Mucosa of gallbladder (tissue), 1 donor: ENCODE results near the gene FN1. TPM values are rescaled to one million over a fixed set of nuclear protein-coding genes. Genes with fewer than 3 reads are reported as not detected.

Experiments used
- DNase-seq: peaks from one replicate; pipeline ENCODE4 v3.0.0-alpha.2; 2020; ENCODE audit warnings: low spot score
- total RNA-seq: library from RNA; stranded (reverse); gene quantifications from one replicate; pipeline ENCODE4 v1.2.1, GENCODE V29; 2021
- donor health status: DM: no; HTN: no; CAD: no.

The FN1 gene
- 157 TPM for total RNA-seq

GRCh38 chr2:215435870-215436704 is at the start of gene FN1:
FN1 (minus strand) TSS chr2:215436068; CDS start chr2:215435802, 266 bp downstream.
- peak; percentile 87 for DNase-seq

GRCh38 chr2:215485032-215485431 is 49.2 kb upstream of the FN1 start:
- DNase-seq = no peak

GRCh38 chr2:215484570-215484969 is 48.7 kb upstream of the FN1 start:
- no peak for DNase-seq

- DNase-seq = no peak
Measured at GRCh38 chr2:215483431-215483830, 47.6 kb upstream of the FN1 start.

GRCh38 chr2:215479536-215480240 is 43.8 kb upstream of the FN1 start:
- no peak for DNase-seq

GRCh38 chr2:215479121-215479520 is 43.3 kb upstream of the FN1 start:
- DNase-seq = no peak

- DNase-seq = no peak
Measured at GRCh38 chr2:215476424-215476823, 40.6 kb upstream of the FN1 start.

GRCh38 chr2:215466097-215466909 is 30.4 kb upstream of the FN1 start:
- DNase-seq = no peak

- no peak for DNase-seq
Measured at GRCh38 chr2:215465256-215465655, 29.4 kb upstream of the FN1 start.

GRCh38 chr2:215461836-215462532 is 26.1 kb upstream of the FN1 start:
- DNase-seq = no peak

- DNase-seq = no peak
Measured at GRCh38 chr2:215460682-215461382, 25.0 kb upstream of the FN1 start.

GRCh38 chr2:215455958-215456357 is 20.1 kb upstream of the FN1 start:
- no peak for DNase-seq

- DNase-seq = no peak
Measured at GRCh38 chr2:215454519-215455246, 18.8 kb upstream of the FN1 start.

- no peak for DNase-seq
Measured at GRCh38 chr2:215452725-215453124, 16.9 kb upstream of the FN1 start.

GRCh38 chr2:215451012-215451756 is 15.3 kb upstream of the FN1 start:
- no peak for DNase-seq

GRCh38 chr2:215450188-215451011 is 14.5 kb upstream of the FN1 start:
- DNase-seq = no peak

- no peak for DNase-seq
Measured at GRCh38 chr2:215447673-215448081, 11.8 kb upstream of the FN1 start.

GRCh38 chr2:215447056-215447455 is 11.2 kb upstream of the FN1 start:
- no peak for DNase-seq

GRCh38 chr2:215442401-215442787 is 6.5 kb upstream of the FN1 start:
- no peak for DNase-seq
